Erythroblast (primary cell): Measurements from ENCODE around the gene LHFPL6.

Experiments
- GATA1 ChIP-seq: IDR thresholded peaks from 2 replicates; pipeline ENCODE4 v1.6.1; 2011; ENCODE audit warnings: low read depth, mild to moderate bottlenecking, control low read depth, low read length, moderate library complexity
- POLR2A ChIP-seq: IDR thresholded peaks from 2 replicates; pipeline ENCODE4 v1.6.1; 2011; ENCODE audit warnings: mild to moderate bottlenecking, low read length

GRCh38 chr13:39580881-39581575 is 22.0 kb downstream of the LHFPL6 start:
- no peak for TF ChIP-seq POLR2A
- no peak for TF ChIP-seq GATA1
